ENCODE measurements around the gene MNAT1. TPM values are rescaled to one million over a fixed set of nuclear protein-coding genes. Genes with fewer than 3 reads are reported as not detected.

The MNAT1 gene
- total RNA-seq, 1 donor from 2014 or later: 39.1 TPM

GRCh38 chr14:60760644-60761364 is 26.2 kb downstream of the MNAT1 start:
- H3K27ac Mint-ChIP-seq (ENCODE audit: unreplicated experiment): peak overlapping the region; percentile 21
- no peaks in the 10 kb centered on the region for H3K9me3 Mint-ChIP-seq
- no peaks in the 10 kb centered on the region for H3K36me3 Mint-ChIP-seq (ENCODE audit: low read depth)
- no peak for TF ChIP-seq CTCF (conservative IDR thresholded peaks at IDR 0.05)
- no peaks in the 10 kb centered on the region for H3K27me3 Mint-ChIP-seq (ENCODE audit: low read depth)
- no peak overlapping the region for H3K4me3 Mint-ChIP-seq
- DNase-seq (ENCODE audit: low read depth, low spot score): no peak
- H3K4me1 Mint-ChIP-seq: peaks cover 4% of the 10 kb centered on the region

- no peaks in the 10 kb centered on the region for H3K9me3 Mint-ChIP-seq
- no peaks in the 10 kb centered on the region for H3K4me1 Mint-ChIP-seq
- H3K4me3 Mint-ChIP-seq: no peak overlapping the region
- DNase-seq (ENCODE audit: low read depth, low spot score): no peak
- no peak overlapping the region for H3K27ac Mint-ChIP-seq (ENCODE audit: unreplicated experiment)
- H3K27me3 Mint-ChIP-seq (ENCODE audit: low read depth): no peaks in the 10 kb centered on the region
- no peak for TF ChIP-seq CTCF (conservative IDR thresholded peaks at IDR 0.05)
- H3K36me3 Mint-ChIP-seq (ENCODE audit: low read depth): no peaks in the 10 kb centered on the region
Measured at GRCh38 chr14:60768602-60769001, 34.0 kb downstream of the MNAT1 start.

GRCh38 chr14:60771117-60771516 is 36.6 kb downstream of the MNAT1 start:
- H3K27me3 Mint-ChIP-seq (ENCODE audit: low read depth): no peaks in the 10 kb centered on the region
- H3K9me3 Mint-ChIP-seq: no peaks in the 10 kb centered on the region
- H3K4me1 Mint-ChIP-seq: no peaks in the 10 kb centered on the region
- H3K4me3 Mint-ChIP-seq: no peak overlapping the region
- TF ChIP-seq CTCF (conservative IDR thresholded peaks at IDR 0.05): no peak
- no peak overlapping the region for H3K27ac Mint-ChIP-seq (ENCODE audit: unreplicated experiment)
- no peak for DNase-seq (ENCODE audit: low read depth, low spot score)
- no peaks in the 10 kb centered on the region for H3K36me3 Mint-ChIP-seq (ENCODE audit: low read depth)

GRCh38 chr14:60773558-60773957 is 39.0 kb downstream of the MNAT1 start:
- Mint-ChIP-seq H3K27ac (ENCODE audit: unreplicated experiment) (no peak overlapping the region), H3K27me3 (ENCODE audit: low read depth) (no peaks in the 10 kb centered on the region), H3K36me3 (ENCODE audit: low read depth) (no peaks in the 10 kb centered on the region), H3K4me1 (no peaks in the 10 kb centered on the region), H3K9me3 (no peaks in the 10 kb centered on the region), H3K4me3 (no peak overlapping the region)
- DNase-seq (ENCODE audit: low read depth, low spot score): no peak
- no peak for TF ChIP-seq CTCF (conservative IDR thresholded peaks at IDR 0.05)

- H3K27ac Mint-ChIP-seq (ENCODE audit: unreplicated experiment): no peak overlapping the region
- H3K4me3 Mint-ChIP-seq: no peak overlapping the region
- no peaks in the 10 kb centered on the region for H3K27me3 Mint-ChIP-seq (ENCODE audit: low read depth)
- no peaks in the 10 kb centered on the region for H3K9me3 Mint-ChIP-seq
- no peaks in the 10 kb centered on the region for H3K4me1 Mint-ChIP-seq
- no peak for TF ChIP-seq CTCF (conservative IDR thresholded peaks at IDR 0.05)
- no peaks in the 10 kb centered on the region for H3K36me3 Mint-ChIP-seq (ENCODE audit: low read depth)
- no peak for DNase-seq (ENCODE audit: low read depth, low spot score)
Measured at GRCh38 chr14:60775296-60775695, 40.7 kb downstream of the MNAT1 start.

All from neural crest cell (in vitro differentiated cells).